ENCODE results near the gene MMP15. TPM values are rescaled to one million over a fixed set of nuclear protein-coding genes. Genes with fewer than 3 reads are reported as not detected.

Gene MMP15
- total and polyA plus RNA-seq, 2 of the 13 experiments (the other 11 are each of a cell fraction or from before 2014, with no cell fraction given), result 35.2 to 44.9 TPM

GRCh38 chr16:58000706-58001676, 24.6 kb upstream of the MMP15 start, which contains the start of gene USB1 (continued):
- TF ChIP-seq ZBTB26 (CRISPR knock-in tag; IDR thresholded peaks at IDR 0.05; ENCODE audit: borderline replicate concordance) (no peak), MIER3 (CRISPR knock-in tag; IDR thresholded peaks at IDR 0.05; ENCODE audit: borderline replicate concordance) (peak; percentile 12; the same call in 1 of the 2 replicates), ZMYM2 (CRISPR knock-in tag; IDR thresholded peaks at IDR 0.05) (peak; percentile 70; the same call in 1 of the 2 replicates), ASH2L (IDR thresholded peaks at IDR 0.05; ENCODE audit: insufficient read length, low read depth, low read length) (peak; percentile 88), IKZF1 (IDR thresholded peaks at IDR 0.05) (no peak), RFX5 (IDR thresholded peaks at IDR 0.05; ENCODE audit: low read depth, low read length) (no peak), NFIC (IDR thresholded peaks at IDR 0.05; ENCODE audit: low read length) (no peak), LCORL (IDR thresholded peaks at IDR 0.05) (no peak), LCORL (CRISPR knock-in tag; IDR thresholded peaks at IDR 0.05) (no peak), ZGPAT (CRISPR knock-in tag; IDR thresholded peaks at IDR 0.05) (peak; percentile 82), RORA (CRISPR knock-in tag; IDR thresholded peaks at IDR 0.05) (no peak), ZSCAN29 (CRISPR knock-in tag; conservative IDR thresholded peaks at IDR 0.05) (no peak), HNRNPLL (IDR thresholded peaks at IDR 0.05; ENCODE audit: low read depth, low read length, poor library complexity, severe bottlenecking) (peak; percentile 77), ZFP37 (CRISPR knock-in tag; IDR thresholded peaks at IDR 0.05; ENCODE audit: borderline replicate concordance) (no peak), ZNF776 (CRISPR knock-in tag; IDR thresholded peaks at IDR 0.05) (no peak)
- TF ChIP-seq, protein P1, sequence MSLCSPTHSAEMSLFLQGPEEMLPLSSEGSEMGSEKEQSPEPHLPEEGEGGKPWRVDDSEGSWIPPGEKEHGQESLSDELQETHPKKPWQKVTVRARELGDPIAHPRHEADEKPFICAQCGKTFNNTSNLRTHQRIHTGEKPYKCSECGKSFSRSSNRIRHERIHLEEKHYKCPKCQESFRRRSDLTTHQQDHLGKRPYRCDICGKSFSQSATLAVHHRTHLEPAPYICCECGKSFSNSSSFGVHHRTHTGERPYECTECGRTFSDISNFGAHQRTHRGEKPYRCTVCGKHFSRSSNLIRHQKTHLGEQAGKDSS (CRISPR knock-in tag; IDR thresholded peaks at IDR 0.05; ENCODE audit: borderline replicate concordance, low read depth), result peak; percentile 48; the same call in 1 of the 2 replicates
- TF ChIP-seq, protein P2, sequence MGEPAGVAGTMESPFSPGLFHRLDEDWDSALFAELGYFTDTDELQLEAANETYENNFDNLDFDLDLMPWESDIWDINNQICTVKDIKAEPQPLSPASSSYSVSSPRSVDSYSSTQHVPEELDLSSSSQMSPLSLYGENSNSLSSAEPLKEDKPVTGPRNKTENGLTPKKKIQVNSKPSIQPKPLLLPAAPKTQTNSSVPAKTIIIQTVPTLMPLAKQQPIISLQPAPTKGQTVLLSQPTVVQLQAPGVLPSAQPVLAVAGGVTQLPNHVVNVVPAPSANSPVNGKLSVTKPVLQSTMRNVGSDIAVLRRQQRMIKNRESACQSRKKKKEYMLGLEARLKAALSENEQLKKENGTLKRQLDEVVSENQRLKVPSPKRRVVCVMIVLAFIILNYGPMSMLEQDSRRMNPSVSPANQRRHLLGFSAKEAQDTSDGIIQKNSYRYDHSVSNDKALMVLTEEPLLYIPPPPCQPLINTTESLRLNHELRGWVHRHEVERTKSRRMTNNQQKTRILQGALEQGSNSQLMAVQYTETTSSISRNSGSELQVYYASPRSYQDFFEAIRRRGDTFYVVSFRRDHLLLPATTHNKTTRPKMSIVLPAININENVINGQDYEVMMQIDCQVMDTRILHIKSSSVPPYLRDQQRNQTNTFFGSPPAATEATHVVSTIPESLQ (CRISPR knock-in tag; conservative IDR thresholded peaks at IDR 0.05), result no peak
- TF ChIP-seq, protein P3, sequence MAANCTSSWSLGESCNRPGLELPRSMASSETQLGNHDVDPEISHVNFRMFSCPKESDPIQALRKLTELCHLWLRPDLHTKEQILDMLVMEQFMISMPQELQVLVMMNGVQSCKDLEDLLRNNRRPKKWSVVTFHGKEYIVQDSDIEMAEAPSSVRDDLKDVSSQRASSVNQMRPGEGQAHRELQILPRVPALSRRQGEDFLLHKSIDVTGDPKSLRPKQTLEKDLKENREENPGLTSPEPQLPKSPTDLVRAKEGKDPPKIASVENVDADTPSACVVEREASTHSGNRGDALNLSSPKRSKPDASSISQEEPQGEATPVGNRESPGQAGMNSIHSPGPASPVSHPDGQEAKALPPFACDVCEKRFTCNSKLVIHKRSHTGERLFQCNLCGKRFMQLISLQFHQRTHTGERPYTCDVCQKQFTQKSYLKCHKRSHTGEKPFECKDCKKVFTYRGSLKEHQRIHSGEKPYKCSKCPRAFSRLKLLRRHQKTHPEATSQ (CRISPR knock-in tag; IDR thresholded peaks at IDR 0.05; ENCODE audit: borderline replicate concordance), result peak; percentile 41; the same call in 1 of the 2 replicates
- TF ChIP-seq, protein P4, sequence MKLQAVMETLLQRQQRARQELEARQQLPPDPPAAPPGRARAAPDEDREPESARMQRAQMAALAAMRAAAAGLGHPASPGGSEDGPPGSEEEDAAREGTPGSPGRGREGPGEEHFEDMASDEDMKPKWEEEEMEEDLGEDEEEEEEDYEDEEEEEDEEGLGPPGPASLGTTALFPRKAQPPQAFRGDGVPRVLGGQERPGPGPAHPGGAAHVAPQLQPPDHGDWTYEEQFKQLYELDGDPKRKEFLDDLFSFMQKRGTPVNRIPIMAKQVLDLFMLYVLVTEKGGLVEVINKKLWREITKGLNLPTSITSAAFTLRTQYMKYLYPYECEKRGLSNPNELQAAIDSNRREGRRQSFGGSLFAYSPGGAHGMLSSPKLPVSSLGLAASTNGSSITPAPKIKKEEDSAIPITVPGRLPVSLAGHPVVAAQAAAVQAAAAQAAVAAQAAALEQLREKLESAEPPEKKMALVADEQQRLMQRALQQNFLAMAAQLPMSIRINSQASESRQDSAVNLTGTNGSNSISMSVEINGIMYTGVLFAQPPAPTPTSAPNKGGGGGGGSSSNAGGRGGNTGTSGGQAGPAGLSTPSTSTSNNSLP (IDR thresholded peaks at IDR 0.05; ENCODE audit: low read depth, low read length), result no peak

All from HepG2 (cell line).